Activated CD4-positive, CD25-positive, alpha-beta regulatory T cell treated with anti-CD3 and anti-CD28 coated beads, Interleukin-2, amount 50 U/mL, for 72 hours (primary cell): ENCODE measurements around the gene CDHR4.
"Not testable (repeated sequence)": the region's sequence is repeated elsewhere in the genome, so short reads cannot be mapped to it uniquely, and the experiment has no call there.

Source experiments
- DNase-seq: peaks from one replicate; pipeline ENCODE4 v3.0.0; 2021

Gene CDHR4

DNA sequence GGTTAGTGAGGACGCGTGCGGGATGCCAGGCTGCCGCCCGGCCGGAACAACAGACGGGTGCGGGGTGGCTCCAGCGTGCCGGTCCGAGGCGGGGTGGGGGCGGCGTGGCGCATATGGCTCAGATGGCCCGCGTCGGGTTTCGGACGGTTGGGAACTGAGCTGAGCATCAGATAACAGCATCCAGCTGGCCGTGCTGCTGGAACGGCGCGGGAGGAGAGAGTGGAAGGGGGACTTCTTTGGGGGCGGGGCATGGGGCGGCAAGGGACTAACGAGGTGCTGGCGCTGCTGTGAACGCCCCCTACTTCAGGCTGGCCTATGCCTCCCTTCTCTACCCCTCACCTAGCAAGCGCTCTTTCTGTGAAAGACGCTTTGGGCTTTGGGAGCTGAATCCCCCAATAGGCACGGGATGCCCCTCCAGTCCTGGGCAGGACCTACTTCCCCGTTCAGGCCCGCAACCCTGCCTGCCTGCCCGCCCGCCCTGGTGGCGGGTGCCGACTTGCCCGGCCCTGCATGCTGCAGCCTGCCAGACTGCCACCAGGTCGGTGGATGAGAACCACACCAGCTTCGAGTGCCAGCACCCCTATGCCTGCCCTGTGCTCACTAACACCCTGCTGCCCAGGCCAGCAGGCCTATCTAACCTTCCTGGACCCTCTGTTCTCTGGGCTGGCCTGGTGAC is 3.9 kb upstream of the CDHR4 start:
- DNase-seq: no peak

DNA sequence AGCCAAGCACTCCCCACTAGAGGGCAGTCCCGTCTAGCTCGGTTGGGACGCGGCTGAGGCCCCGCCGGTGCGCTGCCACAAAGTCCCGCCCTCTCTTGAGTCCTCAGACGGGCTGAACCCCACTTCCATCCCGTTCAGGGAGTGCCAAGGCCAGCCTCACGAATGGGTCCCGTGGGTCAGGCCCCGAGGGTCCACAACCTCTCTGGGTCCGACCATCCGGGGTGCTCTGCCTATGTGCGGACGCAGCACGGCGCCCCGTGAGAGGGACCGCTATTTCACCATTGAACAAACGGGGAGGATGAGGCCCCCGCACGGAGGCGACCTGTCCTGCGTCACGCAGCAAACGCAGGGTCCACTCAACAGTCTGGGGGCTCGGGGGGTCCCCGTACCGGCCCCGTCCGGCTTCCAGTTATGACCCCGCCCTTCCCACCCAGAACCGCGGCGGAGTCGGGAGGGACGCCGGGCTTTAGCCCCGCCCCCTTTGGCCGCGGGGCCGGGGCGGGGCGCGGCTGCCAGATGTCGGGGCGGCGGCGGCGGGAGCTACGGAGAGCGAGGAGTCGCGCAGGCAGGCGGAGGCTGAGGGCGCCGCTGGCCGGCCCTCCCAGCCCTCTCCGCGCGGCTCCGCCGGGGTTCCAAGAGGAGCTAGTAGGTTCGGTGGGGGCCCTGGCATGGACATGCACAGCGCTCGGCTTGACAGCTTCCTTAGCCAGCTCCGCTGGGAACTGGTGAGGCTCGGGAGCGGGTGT is 3.2 kb upstream of the CDHR4 start, which contains the start of gene INKA1:
INKA1 (plus strand) TSS at position 543 of the 746 bp plus-strand sequence; CDS start at position 675, 132 bp downstream.
- DNase-seq: peak; percentile 86

DNA sequence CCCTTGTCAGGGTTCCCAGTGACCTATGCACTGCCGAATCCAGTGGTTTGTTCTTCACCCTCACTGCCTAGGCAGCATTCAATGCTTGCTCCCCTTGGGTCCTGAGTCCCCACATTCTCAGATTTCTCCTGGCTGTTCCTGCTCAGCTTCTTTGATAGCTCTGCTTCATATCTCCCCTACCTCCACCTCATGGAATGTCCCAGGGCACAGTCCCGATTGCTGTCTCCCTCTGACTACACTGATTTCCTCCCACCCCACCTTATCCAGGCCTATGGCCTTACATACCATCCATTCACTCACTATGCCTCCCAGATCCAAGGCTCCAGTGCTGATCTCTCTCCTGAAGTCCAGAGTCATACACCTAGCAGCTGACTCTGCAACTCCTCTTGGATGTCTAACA is 1.5 kb upstream of the CDHR4 start:
- DNase-seq: no peak

DNA sequence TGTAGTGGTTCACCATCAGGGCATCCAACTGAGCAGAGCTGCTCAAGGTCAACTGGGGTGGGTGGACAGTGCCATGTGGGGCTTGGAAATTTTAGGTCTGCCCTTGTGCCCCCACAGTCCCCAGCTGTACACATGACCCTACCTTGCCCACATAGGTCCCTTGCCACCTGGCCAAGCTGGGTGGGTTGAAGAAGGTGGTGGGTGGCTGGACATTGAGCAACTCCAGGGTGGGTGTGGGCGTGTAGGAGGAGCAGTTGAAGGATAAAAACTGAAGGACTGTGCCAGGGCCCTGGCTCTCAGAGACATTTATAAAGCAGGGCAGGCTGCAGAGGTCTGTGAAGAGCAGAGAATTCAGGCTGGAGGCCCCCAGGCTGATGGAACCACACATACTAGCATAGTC is 568 bp downstream of the CDHR4 start:
- DNase-seq: no peak

DNA sequence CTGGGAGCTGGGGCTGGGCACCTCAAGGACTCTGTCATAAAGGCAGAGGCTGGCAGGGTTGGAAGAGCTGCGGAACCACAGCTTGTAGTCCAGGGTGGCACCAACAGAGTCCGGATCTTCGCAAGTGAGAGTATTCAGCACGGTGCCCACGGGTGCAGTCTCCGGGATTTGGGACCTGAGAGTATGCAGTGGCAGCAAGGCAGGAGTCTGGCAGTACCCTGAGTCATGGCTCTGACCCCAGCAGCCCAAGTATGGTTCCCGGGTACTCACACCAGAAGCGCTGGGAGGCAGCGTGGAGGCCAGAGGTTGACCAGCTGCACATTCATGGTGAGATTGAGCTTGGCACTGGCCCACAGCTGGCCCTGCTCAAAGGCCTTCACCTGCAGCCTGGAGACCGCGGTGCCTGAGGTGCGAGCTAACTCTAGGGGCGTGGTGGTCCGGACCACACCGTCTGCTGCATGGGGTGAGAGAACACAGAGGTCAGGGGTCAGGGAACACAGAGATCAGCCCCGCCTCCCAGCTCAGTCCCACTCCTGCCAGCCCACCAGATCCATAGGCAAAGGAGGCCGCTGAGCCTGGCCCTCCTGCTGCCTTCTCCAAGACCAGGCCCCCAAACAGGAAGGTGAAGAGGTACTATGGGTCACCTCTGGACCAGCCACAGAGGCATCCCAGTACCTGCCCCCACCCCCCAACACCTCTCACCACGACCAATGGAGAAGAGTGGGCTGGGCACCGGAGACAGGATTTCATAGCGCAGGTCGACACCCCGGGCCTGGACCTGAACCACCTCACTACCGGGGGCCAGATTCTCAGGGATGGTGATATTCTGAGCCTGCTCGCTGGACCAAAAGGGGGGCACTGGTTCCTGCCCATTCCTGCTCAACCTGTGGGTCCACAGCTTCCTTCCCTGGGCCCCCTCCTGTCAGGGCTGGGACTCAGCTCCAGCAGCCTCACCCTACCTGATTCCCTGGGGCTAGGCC is 4.5 kb downstream of the CDHR4 start:
- DNase-seq: no peak

DNA sequence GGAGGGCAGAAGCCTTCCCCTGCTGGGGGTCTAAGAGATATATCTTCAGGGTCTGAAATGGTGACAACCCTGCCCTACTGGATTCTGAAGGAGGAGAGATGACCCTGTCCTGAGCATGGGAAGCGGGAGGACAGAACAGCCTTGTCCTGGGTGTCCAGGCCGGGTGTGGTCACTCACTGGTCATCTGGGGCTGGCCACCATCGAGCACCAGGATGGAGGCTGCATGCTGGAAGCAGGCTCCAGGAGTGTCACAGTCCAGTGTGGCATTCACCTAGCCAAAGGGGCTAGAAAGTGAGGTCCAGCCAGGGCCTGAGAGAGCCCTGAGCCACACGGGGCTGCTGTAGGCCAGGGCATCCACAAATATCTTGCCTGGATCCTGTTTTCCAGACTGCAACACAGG is 5.2 kb downstream of the CDHR4 start:
- DNase-seq: no peak

DNA sequence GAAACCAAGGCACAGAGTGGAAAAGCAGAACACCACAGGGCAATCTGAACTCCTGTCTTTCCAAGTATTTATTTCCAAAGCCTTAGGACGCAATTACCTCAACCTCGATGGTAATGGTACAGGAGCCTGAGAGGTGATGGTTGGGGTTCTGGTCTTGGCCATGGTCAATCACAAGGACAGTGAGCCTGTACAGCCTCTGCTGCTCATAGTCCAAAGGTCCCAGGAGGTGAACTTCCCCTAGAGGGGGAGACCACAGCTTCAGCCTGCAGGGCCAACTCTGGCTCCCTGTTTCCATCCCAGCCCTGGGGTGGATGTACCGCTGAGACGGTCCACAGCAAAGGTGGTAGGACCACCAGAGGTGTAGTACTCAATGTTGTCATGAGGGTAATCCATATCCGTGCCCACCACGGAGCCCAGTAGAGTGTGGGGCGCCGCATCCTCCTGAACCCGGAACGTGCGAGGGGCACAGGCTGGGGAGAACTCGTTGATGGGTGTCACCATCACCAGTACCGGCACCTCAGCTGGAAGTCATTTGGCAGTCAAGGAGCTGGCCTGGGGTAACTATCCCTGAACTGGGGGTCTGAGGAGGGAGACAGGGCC is 6.1 kb downstream of the CDHR4 start:
- DNase-seq: no peak

DNA sequence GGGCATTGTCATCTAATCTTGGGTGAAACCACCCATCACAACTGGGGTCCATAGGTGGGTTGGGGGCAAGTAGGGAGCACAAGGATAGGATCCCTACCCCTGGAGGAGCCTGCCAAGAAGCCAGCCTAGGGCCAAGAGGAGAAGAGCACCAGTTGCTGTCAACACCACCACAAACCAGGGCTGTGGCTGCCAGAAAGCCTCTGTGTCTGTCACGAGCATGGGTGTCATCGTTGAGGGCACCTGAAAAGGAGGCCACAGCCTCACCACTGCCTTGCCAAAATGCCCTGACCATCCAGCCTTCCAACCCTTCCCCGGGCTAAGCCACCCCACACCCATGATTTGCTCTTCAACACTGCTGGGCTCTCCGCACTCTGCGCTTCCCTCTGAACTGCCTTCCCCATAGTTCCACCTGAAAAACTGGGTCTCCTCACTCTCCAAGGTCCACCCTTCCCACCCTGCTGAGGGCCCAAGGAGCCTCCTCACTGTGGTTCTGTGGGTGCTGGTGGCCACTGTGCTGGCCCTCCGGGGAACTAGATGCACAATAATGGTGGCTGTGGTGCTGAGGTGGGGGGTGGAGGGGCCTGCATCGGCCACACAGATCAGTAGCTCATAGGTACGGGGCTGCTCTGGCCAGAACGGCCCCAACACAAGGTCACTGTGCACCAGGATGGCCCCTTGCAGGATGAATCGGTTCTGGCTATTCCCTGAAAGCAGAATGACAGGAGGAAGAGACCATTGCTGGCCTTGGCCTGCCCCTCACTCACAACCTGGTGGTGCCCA is 7.1 kb downstream of the CDHR4 start:
- peak; percentile 27 for DNase-seq

DNA sequence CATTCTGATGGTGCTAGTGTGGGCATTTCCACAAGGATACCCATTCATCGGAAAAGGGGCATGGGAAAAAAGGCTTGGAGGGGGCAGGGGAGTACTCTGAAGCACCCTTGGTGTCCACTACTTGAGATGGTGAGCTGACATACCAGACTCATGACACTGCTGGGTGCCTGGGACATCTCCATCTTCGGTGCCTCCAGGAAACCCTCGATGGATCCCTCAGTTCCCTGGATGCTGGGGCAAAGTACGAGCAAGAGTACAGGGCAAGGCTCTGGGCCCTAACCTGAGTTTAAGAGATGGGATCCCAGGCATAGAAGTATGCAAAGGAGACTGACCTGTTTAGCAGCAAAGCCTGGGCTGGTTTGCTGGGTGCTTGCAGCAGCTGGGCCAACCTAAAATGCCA is 8.1 kb downstream of the CDHR4 start:
- DNase-seq: peak; percentile 7

DNA sequence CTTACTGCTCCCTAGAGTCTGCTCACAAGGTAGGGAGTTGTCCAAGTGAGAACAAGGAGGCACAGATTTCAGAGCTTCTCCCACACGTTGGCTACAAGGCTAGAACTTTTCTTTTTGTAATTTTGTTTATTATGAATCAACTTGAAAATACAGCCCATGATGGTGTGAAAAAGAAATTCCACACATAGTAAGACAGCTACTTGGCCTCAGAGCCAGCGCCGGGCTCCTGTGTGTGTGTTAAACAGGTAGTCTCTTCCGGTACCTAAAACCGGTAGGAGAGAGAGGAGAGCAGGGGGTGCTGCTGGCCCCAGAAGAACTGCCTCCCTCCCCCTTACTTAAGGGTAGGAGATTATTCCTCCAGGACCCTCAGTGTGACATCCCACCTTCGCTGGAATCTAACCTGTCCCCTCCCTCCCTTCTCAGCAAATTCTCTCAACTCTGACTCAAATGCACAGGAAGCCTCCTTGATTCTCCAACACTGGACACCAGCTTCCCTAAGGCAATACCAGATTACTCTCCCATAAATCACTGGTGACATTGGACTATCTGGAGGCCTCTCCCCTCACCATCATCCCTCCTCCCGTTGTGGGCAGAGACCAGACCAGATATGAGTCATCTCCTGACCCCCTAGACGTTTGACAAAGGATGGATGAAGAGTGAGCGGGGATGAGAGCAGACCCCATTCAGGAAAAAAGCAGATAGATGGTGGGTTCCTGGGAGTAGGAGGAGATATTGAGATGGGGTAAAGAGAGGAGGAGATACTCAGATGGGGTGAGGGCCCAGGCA is 8.9 kb downstream of the CDHR4 start:
- DNase-seq: no peak

DNA sequence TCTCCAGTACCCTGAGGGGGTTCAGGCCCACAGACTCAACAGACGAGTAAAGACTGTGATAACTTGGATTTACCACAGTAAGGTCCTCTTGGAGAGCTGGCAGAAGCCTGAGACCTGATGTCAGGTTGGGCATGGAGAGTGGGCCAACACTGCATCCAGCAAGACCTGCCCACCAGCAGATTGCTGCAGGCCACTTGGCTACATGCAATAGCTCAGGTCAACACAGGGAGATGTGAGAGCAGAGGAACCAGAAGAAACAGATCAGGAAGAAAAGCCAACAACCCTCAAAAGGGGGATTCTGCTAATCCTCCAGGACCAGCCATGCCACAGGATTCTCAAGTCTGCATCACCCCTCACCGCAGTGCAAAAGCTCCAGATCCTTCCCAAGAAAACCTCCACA is 11.6 kb downstream of the CDHR4 start:
- DNase-seq: no peak

DNA sequence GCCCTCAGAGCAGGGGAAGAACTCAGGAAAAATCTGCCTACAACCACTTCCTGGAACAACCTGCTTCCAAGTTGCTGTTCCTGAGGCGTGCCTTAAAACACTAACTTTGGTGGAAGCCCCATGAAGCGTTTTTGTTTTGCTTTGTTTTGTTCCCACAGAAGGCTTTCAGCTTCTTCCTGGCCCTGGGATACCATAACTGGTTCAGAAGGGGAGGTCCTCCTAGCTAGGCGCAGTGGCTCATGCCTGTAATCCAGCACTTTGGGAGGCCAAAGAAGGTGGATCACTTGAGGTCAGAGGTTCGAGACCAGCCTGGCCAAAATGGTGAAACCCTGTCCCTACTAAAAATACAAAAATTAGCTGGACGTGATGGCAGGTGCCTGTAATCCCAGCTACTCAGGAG is 12.1 kb downstream of the CDHR4 start:
- no peak for DNase-seq

DNA sequence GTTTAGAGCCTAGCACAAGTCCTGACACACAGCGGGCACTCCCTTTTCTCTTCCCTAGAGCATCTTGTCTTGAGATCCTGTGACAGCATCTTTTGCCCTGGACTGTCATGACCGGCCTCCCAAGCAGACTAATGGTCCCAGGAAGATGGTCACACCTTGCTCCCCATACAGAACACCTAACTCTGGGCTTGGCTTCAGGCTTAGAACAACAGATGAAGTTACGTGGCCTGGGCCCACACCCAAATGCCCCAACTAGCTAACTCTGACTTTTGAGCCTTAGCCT is 12.6 kb downstream of the CDHR4 start:
- DNase-seq: no peak

DNA sequence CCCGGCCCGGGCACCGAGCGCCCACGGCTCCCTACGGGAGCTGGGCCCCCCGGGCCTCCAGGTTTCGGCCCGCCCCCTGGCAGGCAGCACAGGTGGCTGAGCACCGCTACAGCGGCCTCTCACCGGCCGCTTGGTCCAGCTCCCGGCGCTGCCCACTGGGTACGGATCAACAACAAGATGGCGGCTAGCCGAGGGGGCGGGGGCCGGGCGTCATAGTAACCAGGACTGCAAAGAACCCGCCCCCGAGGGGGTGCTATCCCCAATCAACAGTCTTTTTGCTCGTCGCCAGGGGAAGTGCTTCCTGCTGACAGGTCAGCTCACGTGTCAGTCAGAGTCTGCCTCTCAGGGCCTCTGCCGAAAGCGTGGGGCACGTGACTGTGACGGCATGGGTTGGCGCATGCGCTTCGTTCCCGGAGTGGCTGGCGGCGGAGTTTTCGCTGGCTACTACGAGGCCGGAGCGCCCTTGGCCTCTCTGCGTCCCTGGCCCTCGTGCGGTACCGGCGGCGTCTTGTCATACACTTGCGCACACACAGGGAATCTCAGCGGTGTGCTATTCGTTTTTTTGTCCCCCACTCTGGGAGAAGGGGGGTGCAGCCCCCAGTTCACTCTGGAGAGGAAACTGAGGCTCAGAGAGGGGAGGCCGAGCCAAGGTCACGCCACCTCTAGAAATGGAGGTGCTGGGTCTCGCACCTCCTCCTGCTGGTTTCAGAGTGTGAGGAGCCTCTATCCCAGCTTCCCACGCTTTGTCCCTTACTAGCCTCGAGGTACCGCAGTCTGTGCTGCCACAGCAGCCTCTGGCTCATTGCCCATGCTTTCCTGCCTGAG is 13.1 kb downstream of the CDHR4 start, which contains the start of gene IP6K1:
IP6K1 (minus strand) TSS at position 186 of the 825 bp plus-strand sequence. CDS start 38,502 bp downstream, outside the sequence.
- peak; percentile 99 for DNase-seq

DNA sequence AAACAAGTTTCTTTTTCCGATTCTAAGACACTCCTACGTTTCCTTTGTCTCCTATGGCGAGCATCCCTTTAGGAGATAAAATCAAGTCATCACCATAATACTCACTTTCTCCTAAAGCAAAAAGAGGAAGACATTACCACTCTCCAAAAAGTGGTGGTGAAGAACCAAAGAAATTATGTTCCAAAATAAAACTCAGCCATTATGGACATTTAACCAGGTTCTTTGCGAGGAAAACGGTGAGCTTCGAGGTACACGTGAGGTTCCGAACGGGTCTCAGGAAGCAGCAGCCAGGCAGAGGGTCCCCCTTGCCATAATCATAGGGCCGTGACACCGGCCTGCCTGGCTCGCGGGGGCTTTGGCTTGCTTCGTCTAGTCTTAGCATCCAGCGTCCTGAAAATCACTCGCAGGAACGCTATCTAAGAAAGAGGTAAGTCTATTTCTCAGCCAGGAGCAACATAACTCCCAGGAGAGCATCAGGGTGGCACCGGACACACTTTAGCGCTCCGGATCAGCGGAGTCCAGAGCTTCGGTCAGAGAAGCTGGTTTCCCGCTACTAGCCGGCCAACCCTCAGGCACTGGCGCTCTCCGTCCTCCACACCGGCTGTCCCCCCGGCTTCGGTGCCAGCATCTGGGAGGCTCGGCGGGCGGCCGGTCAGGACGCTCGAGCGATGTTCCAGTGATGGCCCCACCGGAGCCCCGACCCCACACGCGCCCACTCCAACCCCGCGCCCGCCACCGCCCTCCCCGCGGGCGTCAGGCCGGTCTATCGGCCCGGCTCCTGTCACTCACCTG is 13.9 kb downstream of the CDHR4 start:
- DNase-seq: peak; percentile 43

DNA sequence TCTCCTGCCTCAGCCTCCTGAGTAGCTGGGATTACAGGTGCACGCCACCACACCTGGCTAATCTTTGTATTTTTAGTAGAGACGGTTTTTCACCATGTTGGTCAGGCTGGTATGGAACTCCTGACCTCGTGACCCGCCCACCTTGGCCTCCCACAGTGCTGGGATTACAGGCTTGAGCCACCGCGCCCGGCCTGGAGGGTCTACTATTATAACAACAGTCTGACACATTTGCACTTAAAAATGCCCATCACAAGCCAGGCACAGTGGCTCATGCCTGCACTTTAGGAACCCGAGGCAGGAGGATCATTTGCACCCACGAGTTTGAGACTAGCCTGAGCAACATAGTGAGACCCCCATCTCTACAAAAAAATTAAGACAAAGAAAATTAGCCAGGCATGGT is 17.4 kb downstream of the CDHR4 start:
- DNase-seq: not testable (repeated sequence)

DNA sequence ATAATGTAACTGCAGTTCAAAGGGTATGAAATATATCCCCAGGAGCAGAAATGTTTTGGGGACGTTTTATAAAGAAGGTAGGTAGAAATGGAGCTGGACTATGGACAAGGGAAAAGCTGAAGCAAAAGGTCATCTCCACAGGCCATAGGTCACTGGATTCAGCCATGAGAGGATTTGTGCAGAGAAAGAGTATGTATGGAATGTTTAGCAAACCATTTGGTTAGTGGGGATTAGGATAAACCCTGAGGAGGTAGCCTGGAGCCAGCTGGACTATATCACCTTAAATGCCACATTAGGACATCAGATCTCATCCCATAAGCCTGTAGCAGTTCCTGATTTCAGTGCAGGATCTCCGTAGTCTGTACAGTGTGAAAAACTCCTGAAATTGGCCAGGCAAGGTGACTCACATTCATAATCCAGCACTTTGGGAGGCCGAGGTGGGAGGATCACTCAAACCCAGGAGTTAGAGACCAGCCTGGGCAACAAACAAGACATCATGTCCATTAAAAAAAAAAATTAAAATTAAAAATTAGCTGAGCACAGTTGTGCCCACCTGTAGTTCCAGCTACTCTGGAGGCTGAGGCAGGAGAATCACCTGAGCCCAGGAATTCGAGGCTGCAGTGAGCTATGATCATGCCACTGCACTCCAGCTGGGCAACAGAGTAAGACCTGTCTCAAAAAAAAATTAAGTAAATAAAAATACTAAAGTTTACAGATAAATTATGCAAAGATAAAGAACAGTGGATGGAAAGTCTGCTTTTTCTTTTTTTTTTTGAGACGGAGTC is 18.1 kb downstream of the CDHR4 start:
- DNase-seq: no peak

DNA sequence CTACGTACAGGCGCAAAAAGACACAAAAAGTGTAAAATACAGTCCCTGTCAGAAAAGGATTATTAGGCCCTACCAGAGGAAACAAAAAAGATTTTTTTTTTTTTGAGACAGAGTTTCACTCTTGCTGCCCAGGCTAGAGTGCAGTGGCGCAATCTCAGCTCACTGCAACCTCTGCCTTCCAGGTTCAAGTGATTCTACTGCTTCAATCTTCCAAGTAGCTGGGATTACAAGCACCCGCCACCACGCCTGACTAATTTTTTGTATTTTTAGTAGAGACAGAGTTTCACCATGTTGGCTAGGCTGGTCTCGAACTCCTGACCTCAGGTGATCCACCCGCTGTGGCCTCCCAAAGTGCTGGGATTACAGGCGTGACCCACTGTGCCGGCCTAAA is 18.7 kb downstream of the CDHR4 start:
- not testable (repeated sequence) for DNase-seq
